Naive thymus-derived CD8-positive, alpha-beta T cell (primary cell): Measurements from ENCODE around the gene LTBP3. TPM values are rescaled to one million over a fixed set of nuclear protein-coding genes. Genes with fewer than 3 reads are reported as not detected.
A peak's percentile ranks its signal among the peaks of the same experiment; 100 is the strongest.

Source experiments
- ATAC-seq, 2 donors: fragments of 150-1000 bp; cut with Tn5 transposase in 1 of 2; sonication (Bioruptor Pico), chemical (Tn5 transposase) in 1 of 2; 1 replicate in 1 of 2; 2 replicates in 1 of 2; pipeline ENCODE4 v1.10.0; 2021; ENCODE audit warnings: mild to moderate bottlenecking in 2 of 2, moderate library complexity in 2 of 2
- POLR2A ChIA-PET: fragments of 350-600 bp; sonication (Branson Sonifier 250); formaldehyde crosslinking; loops from one replicate; lab custom pipeline; 2021; ENCODE audit warnings: antibody characterized with exemption; lab: Charles Lee
- DNase-seq, 10 donors: peaks; one replicate each; pipeline versions ENCODE4 v3.0.0 to v3.0.0-alpha.2; 2020 to 2022
- H3K27ac Mint-ChIP-seq, 10 donors: one replicate each; pipeline ENCODE4 v1.8.0; 2020 to 2022; ENCODE audit warnings: mild to moderate bottlenecking in 10 of 10, mixed read lengths in 10 of 10, moderate library complexity in 4 of 10, inconsistent platforms in 1 of 10
- H3K27me3 Mint-ChIP-seq, 5 donors: one replicate each; pipeline ENCODE4 v1.8.0; 2021 to 2022; ENCODE audit warnings: mixed read lengths in 5 of 5
- H3K36me3 Mint-ChIP-seq, 3 donors: one replicate each; pipeline ENCODE4 v1.8.0; 2020 to 2022; ENCODE audit warnings: mixed read lengths in 3 of 3, mild to moderate bottlenecking in 2 of 3, inconsistent platforms in 1 of 3
- H3K4me1 Mint-ChIP-seq, 4 donors: one replicate each; pipeline ENCODE4 v1.8.0; 2021 to 2022; ENCODE audit warnings: mixed read lengths in 4 of 4
- H3K4me3 Mint-ChIP-seq, 10 donors: one replicate each; pipeline ENCODE4 v1.8.0; 2020 to 2022; ENCODE audit warnings: mild to moderate bottlenecking in 10 of 10, mixed read lengths in 10 of 10, moderate library complexity in 6 of 10, inconsistent platforms in 1 of 10
- H3K9me3 Mint-ChIP-seq, 9 donors: one replicate each; pipeline ENCODE4 v1.8.0; 2020 to 2022; ENCODE audit warnings: mixed read lengths in 9 of 9, mild to moderate bottlenecking in 3 of 9, inconsistent platforms in 1 of 9, moderate library complexity in 1 of 9
- polyA plus RNA-seq, 3 donors: library from polyadenylated mRNA; unstranded; fragments of 300-500 nt; fragmentation: Illumina TruSeq; gene quantifications; one replicate each; pipeline ENCODE4 v1.2.3, GENCODE V29; 2021
- total RNA-seq, 8 experiments: library from RNA in 2 of 8; stranded (reverse) in 2 of 8; gene quantifications; one replicate each; pipeline ENCODE4 v1.2.3 and lab custom pipeline; 2021 to 2026

LTBP3 gene
- total and polyA plus RNA-seq, 5 experiments from 2014 or later, result 7.3 to 261 (median 35.0) TPM

GRCh38 chr11:65501186-65501471, 57.0 kb downstream of the LTBP3 start:
- no peaks in the 10 kb centered on the region for H3K9me3 Mint-ChIP-seq
- DNase-seq (no peak), ATAC-seq (no peak)
- peaks cover 0 to 27% (median 19%) of the 10 kb centered on the region in 3 donors for H3K36me3 Mint-ChIP-seq
- POLR2A ChIA-PET, result interaction anchor here (1.1 to 24.9 kb wide), 10 partner anchors 7 to 1137 kb away, joined by 3 to 2047 read pairs (median 148); partner anchors contain the start of genes FRMD8, NEAT1, SCYL1 and SLC25A45
- H3K4me3 Mint-ChIP-seq, result no peak overlapping the region
- H3K27ac Mint-ChIP-seq, result no peak overlapping the region
- H3K27me3 Mint-ChIP-seq, result no peaks in the 10 kb centered on the region
- H3K4me1 Mint-ChIP-seq, result peaks cover 25 to 49% (median 38%) of the 10 kb centered on the region in 4 donors

- Mint-ChIP-seq H3K4me3 (no peak overlapping the region), H3K36me3 (peaks cover 0 to 21% (median 18%) of the 10 kb centered on the region in 3 donors), H3K4me1 (peaks cover 24 to 47% (median 37%) of the 10 kb centered on the region in 4 donors), H3K9me3 (no peaks in the 10 kb centered on the region), H3K27me3 (no peaks in the 10 kb centered on the region), H3K27ac (no peak overlapping the region)
- ATAC-seq (no peak), DNase-seq (peak in 4 of 10 donors; percentile 44 to 56 (median 54))
- POLR2A ChIA-PET, result interaction anchor here (0.8 to 24.9 kb wide), 24 partner anchors 8 to 1138 kb away, joined by 3 to 2047 read pairs (median 10); partner anchors contain the start of genes CDC42EP2, DPF2, EHBP1L1 and FAM89B
Measured at GRCh38 chr11:65500387-65501185, 57.6 kb downstream of the LTBP3 start.

GRCh38 chr11:65499713-65500386, 58.3 kb downstream of the LTBP3 start:
- Mint-ChIP-seq H3K4me1 (peaks cover 22 to 40% (median 32%) of the 10 kb centered on the region in 4 donors), H3K27me3 (no peaks in the 10 kb centered on the region), H3K9me3 (no peaks in the 10 kb centered on the region), H3K4me3 (no peak overlapping the region), H3K36me3 (peaks cover 0 to 16% (median 14%) of the 10 kb centered on the region in 3 donors), H3K27ac (no peak overlapping the region)
- POLR2A ChIA-PET, result interaction anchor here (0.8 to 24.9 kb wide), 45 partner anchors 8 to 1117 kb away, joined by 3 to 2047 read pairs (median 6); partner anchors contain the start of genes CAPN1, CCDC85B, CD248 and CDC42EP2
- DNase-seq (peak in 3 of 10 donors; percentile 28 to 47 (median 38)), ATAC-seq (no peak)

GRCh38 chr11:65498977-65499712, 59.0 kb downstream of the LTBP3 start, which contains the start of gene MALAT1:
MALAT1 (plus strand) TSS chr11:65499045.
- ATAC-seq (peak; percentile 21 to 23), DNase-seq (peak; percentile 87 to 98 (median 94))
- Mint-ChIP-seq H3K4me3 (no peak within 1 kb of the TSS), H3K27ac (no peak within 1 kb of the TSS), H3K4me1 (peaks cover 22 to 39% (median 28%) of the 10 kb centered on the region in 4 donors), H3K9me3 (no peaks in the 10 kb centered on the region), H3K36me3 (peaks cover 0 to 9% (median 7%) of the 10 kb centered on the region in 3 donors), H3K27me3 (no peaks in the 10 kb centered on the region)
- POLR2A ChIA-PET, result interaction anchor here (0.6 to 24.9 kb wide), 55 partner anchors 9 to 1949 kb away, joined by 3 to 2047 read pairs (median 6); partner anchors contain the start of genes CAPN1, CCDC85B, CD248 and CDC42EP2

GRCh38 chr11:65498727-65498976, 59.5 kb downstream of the LTBP3 start:
- H3K27me3 Mint-ChIP-seq, result no peaks in the 10 kb centered on the region
- DNase-seq (no peak), ATAC-seq (no peak)
- POLR2A ChIA-PET, result interaction anchor here (0.6 to 24.9 kb wide), 56 partner anchors 10 to 1950 kb away, joined by 3 to 2047 read pairs (median 6); partner anchors contain the start of genes CAPN1, CCDC85B, CD248 and CDC42EP2
- no peak overlapping the region for H3K27ac Mint-ChIP-seq
- no peak overlapping the region for H3K4me3 Mint-ChIP-seq
- peaks cover 20 to 34% (median 25%) of the 10 kb centered on the region in 4 donors for H3K4me1 Mint-ChIP-seq
- H3K36me3 Mint-ChIP-seq, result peaks cover 0 to 4% (median 2%) of the 10 kb centered on the region in 3 donors
- no peaks in the 10 kb centered on the region for H3K9me3 Mint-ChIP-seq

GRCh38 chr11:65498042-65498726, 60.0 kb downstream of the LTBP3 start:
- Mint-ChIP-seq H3K4me1 (peaks cover 20 to 30% (median 24%) of the 10 kb centered on the region in 4 donors), H3K27me3 (no peaks in the 10 kb centered on the region), H3K4me3 (no peak overlapping the region), H3K27ac (no peak overlapping the region), H3K9me3 (no peaks in the 10 kb centered on the region), H3K36me3 (no peaks in the 10 kb centered on the region)
- ATAC-seq (peak; percentile 19 to 23), DNase-seq (peak in 9 of 10 donors; percentile 36 to 89 (median 63))
- POLR2A ChIA-PET, result interaction anchor here (0.6 to 24.9 kb wide), 62 partner anchors 10 to 1741 kb away, joined by 3 to 2047 read pairs (median 6); partner anchors contain the start of genes CAPN1, CCDC85B, CD248 and CDC42EP2

GRCh38 chr11:65497141-65498041, 60.8 kb downstream of the LTBP3 start:
- Mint-ChIP-seq H3K4me3 (no peak overlapping the region), H3K27ac (no peak overlapping the region), H3K4me1 (peaks cover 16 to 31% (median 24%) of the 10 kb centered on the region in 4 donors), H3K9me3 (no peaks in the 10 kb centered on the region), H3K36me3 (no peaks in the 10 kb centered on the region), H3K27me3 (no peaks in the 10 kb centered on the region)
- DNase-seq (peak; percentile 96 to 99 (median 98)), ATAC-seq (peak; percentile 77 to 80)
- POLR2A ChIA-PET, result interaction anchor here (0.5 to 24.9 kb wide), 57 partner anchors 10 to 1180 kb away, joined by 3 to 2047 read pairs (median 6); partner anchors contain the start of genes CAPN1, CCDC85B, CD248 and DPF2

GRCh38 chr11:65496304-65497140, 61.6 kb downstream of the LTBP3 start:
- no peak overlapping the region for H3K4me3 Mint-ChIP-seq
- no peaks in the 10 kb centered on the region for H3K36me3 Mint-ChIP-seq
- H3K9me3 Mint-ChIP-seq, result no peaks in the 10 kb centered on the region
- no peaks in the 10 kb centered on the region for H3K27me3 Mint-ChIP-seq
- POLR2A ChIA-PET, result interaction anchor here (0.5 to 24.9 kb wide), 40 partner anchors 9 to 816 kb away, joined by 3 to 2047 read pairs (median 8); partner anchors contain the start of genes CAPN1, CCDC85B, DPF2 and EHBP1L1
- peaks cover 15 to 38% (median 24%) of the 10 kb centered on the region in 4 donors for H3K4me1 Mint-ChIP-seq
- DNase-seq (peak in 1 of 10 donors; percentile 56), ATAC-seq (peak; percentile 5)
- H3K27ac Mint-ChIP-seq, result no peak overlapping the region

GRCh38 chr11:65493367-65494176, 64.6 kb downstream of the LTBP3 start:
- Mint-ChIP-seq H3K36me3 (no peaks in the 10 kb centered on the region), H3K27ac (peak overlapping the region in 3 of 10 donors; percentile 65 to 77 (median 72)), H3K4me3 (no peak overlapping the region), H3K27me3 (no peaks in the 10 kb centered on the region), H3K9me3 (no peaks in the 10 kb centered on the region), H3K4me1 (peaks cover 17 to 50% (median 39%) of the 10 kb centered on the region in 4 donors)
- ATAC-seq (no peak), DNase-seq (no peak)
- POLR2A ChIA-PET, result interaction anchor here (0.7 to 24.9 kb wide), 8 partner anchors 12 to 115 kb away, joined by 3 to 2047 read pairs (median 4); partner anchors contain the start of gene NEAT1
